K562 (cell line): ENCODE measurements around the gene MOSPD2. TPM values are rescaled to one million over a fixed set of nuclear protein-coding genes. Genes with fewer than 3 reads are reported as not detected.

Experiments used
- ATAC-seq: fragments of 200-7000 bp; cut with Tn5 transposase; 3 replicates; pipeline ENCODE4 v1.9.1; 2020; ENCODE audit warnings: moderate library complexity
- BruUV-seq: library from RNA; stranded (reverse); fragments of 400-500 nt; replicated peaks from 2 replicates; lab custom pipeline; 2021; lab: Mats Ljungman, UMichigan
- CTCF ChIA-PET: fragments of 300-600 bp; formaldehyde crosslinking; extraction: SDS; loops from one replicate; lab custom pipeline; 2021; ENCODE audit warnings: low intra/inter-chr PET ratio; lab: Yijun Ruan, JAX
- POLR2A ChIA-PET: fragments of 300-600, 350-650 bp; sonication (Branson Sonifier 250); formaldehyde crosslinking; extraction: SDS; loops from one replicate; lab custom pipeline; 2021; ENCODE audit warnings: antibody characterized with exemption, inconsistent platforms; lab: Yijun Ruan, JAX
- DNase-seq, 4 experiments: peaks; one replicate each; pipeline versions ENCODE4 v3.0.0 to v3.0.0-alpha.2; 2011 to 2018; ENCODE audit warnings: low spot score in 3 of 4, mixed read lengths in 3 of 4; ENCODE audit errors: extremely low read depth in 1 of 4
- FAIRE-seq: peaks from 2 replicates; lab custom pipeline; 2011; peaks lifted over from hg19 to GRCh38; lab: Jason Lieb, UNC
- H2AFZ ChIP-seq: 2 replicates; pipeline ENCODE4 v1.6.0; 2011; ENCODE audit warnings: low read depth, low read length, control low read depth, inconsistent platforms
- H3K27ac ChIP-seq: fragments of 200-600 bp; 3 replicates; pipeline ENCODE4 v1.8.0; 2011; ENCODE audit warnings: low read depth, mild to moderate bottlenecking, control low read depth, inconsistent platforms, low read length, moderate library complexity, mixed read lengths; ENCODE audit errors: extremely low read depth
- H3K27me3 ChIP-seq, 2 experiments: fragments of 300-600 bp in 1 of 2; 2 replicates in 1 of 2; 3 replicates in 1 of 2; pipeline versions ENCODE4 v1.6.0 to v1.8.0; 2011; ENCODE audit warnings: inconsistent platforms in 2 of 2, low read length in 2 of 2, mild to moderate bottlenecking in 1 of 2, mixed read lengths in 1 of 2, moderate library complexity in 1 of 2; ENCODE audit not compliant: control insufficient read depth in 2 of 2, insufficient read depth in 2 of 2
- H3K36me3 ChIP-seq: fragments of 300-600 bp; 3 replicates; pipeline ENCODE4 v1.8.0; 2011; ENCODE audit warnings: mild to moderate bottlenecking, low read length, inconsistent platforms; ENCODE audit not compliant: control insufficient read depth, insufficient read depth
- H3K4me1 ChIP-seq, 2 experiments: fragments of 200-600 bp in 1 of 2; replicated peaks in 1 of 2; 2 replicates in 1 of 2; 3 replicates in 1 of 2; pipeline versions ENCODE4 v1.5.1 to v1.8.0; 2011; ENCODE audit warnings: inconsistent platforms in 2 of 2, low read length in 2 of 2, mild to moderate bottlenecking in 1 of 2, mixed read lengths in 1 of 2, moderate library complexity in 1 of 2; ENCODE audit not compliant: control insufficient read depth in 2 of 2, insufficient read depth in 2 of 2
- H3K4me2 ChIP-seq: 2 replicates; pipeline ENCODE4 v1.6.1; 2011; ENCODE audit warnings: low read length, control low read depth, inconsistent platforms, mixed read lengths; ENCODE audit not compliant: insufficient read depth
- H3K4me3 ChIP-seq: fragments of 200-600 bp; sonication (generic), shearing (Covaris generic); 2 replicates; pipeline ENCODE4 v1.5.1; 2016; ENCODE audit warnings: control low read depth, inconsistent platforms
- H3K79me2 ChIP-seq: fragments of 200-600 bp; 3 replicates; pipeline ENCODE4 v1.8.0; 2011; ENCODE audit warnings: low read length, inconsistent platforms; ENCODE audit not compliant: control insufficient read depth, insufficient read depth
- H3K9ac ChIP-seq, 2 experiments: 2 replicates each; pipeline versions ENCODE4 v1.6.0 to v1.6.1; 2011; ENCODE audit warnings: low read depth in 2 of 2, low read length in 2 of 2, control low read depth in 1 of 2, inconsistent platforms in 1 of 2, mild to moderate bottlenecking in 1 of 2, mixed read lengths in 1 of 2; ENCODE audit not compliant: insufficient read depth in 1 of 2
- H3K9me1 ChIP-seq: one replicate; pipeline ENCODE4 v1.6.0; 2011; ENCODE audit warnings: inconsistent platforms, mild to moderate bottlenecking, low read length, moderate library complexity; ENCODE audit not compliant: control insufficient read depth, insufficient read depth
- H3K9me3 ChIP-seq: replicated peaks from 2 replicates; pipeline ENCODE4 v1.5.1; 2011; ENCODE audit warnings: low read depth, low read length, inconsistent platforms; ENCODE audit not compliant: control insufficient read depth, insufficient read depth
- H4K20me1 ChIP-seq: replicated peaks from 2 replicates; pipeline ENCODE4 v1.6.1; 2011; ENCODE audit warnings: low read length, inconsistent platforms, mixed read lengths; ENCODE audit not compliant: control insufficient read depth, insufficient read depth
- EHMT2 ChIP-seq: fragments of 450-650 bp; IDR thresholded peaks from 2 replicates; pipeline ENCODE4 v1.6.1; 2018; ENCODE audit warnings: antibody characterized with exemption
- ELF1 ChIP-seq: fragments of 200-800 bp; sonication (Bioruptor generic); IDR thresholded peaks from 2 replicates; pipeline ENCODE4 v1.6.1; 2016; ENCODE audit warnings: missing genetic modification characterization, missing compliant biosample characterization
- PRDM10 ChIP-seq: fragments of 450-650 bp; IDR thresholded peaks from 2 replicates; pipeline ENCODE4 v1.6.1; 2018; ENCODE audit not compliant: partially characterized antibody
- WGBS: fragments of 100-300 bp; shearing (Covaris generic); methylation state at CpG from one replicate; pipeline ENCODE4 v1.1.6; 2016; ENCODE audit warnings: low coverage, mixed read lengths; ENCODE audit not compliant: insufficient coverage; ENCODE audit errors: missing lambda C conversion rate; 5-methylcytosine and 5-hydroxymethylcytosine counted together
- in situ Hi-C: fragments of 300-500 bp; cut with MboI; formaldehyde crosslinking; loops from 4 replicates; pipeline ENCODE4 v1.15.0; 2018; ENCODE audit warnings: inconsistent platforms, mixed read lengths
- intact Hi-C: fragments of 100-400 bp; cut with micrococcal nuclease; formaldehyde crosslinking; loops from 2 replicates; pipeline ENCODE4 v1.14.2; 2022
- polyA plus RNA-seq, 8 experiments: library from polyadenylated mRNA; depleted of rRNA in 4 of 8; stranded (reverse) in 5 of 8; unstranded in 3 of 8; fragments of >200 nt; fragmentation: Nextera tagmentation in 2 of 8; fragmentation: Illumina TruSeq in 1 of 8; extraction: Ambion mirVana in 2 of 8; extraction: Trizol in 1 of 8; gene quantifications; 2 replicates each; pipeline versions ENCODE4 v1.2.1 to v1.2.3, GENCODE V29; 2011 to 2014; ENCODE audit warnings: inconsistent platforms in 1 of 8, missing spikeins in 1 of 8
- total RNA-seq, 7 experiments: library from RNA; depleted of rRNA in 6 of 7; stranded (reverse); fragments of >200 nt in 6 of 7; fragmentation: Illumina TruSeq in 2 of 7; extraction: Trizol in 2 of 7; gene quantifications; 2 replicates each; pipeline versions ENCODE4 v1.2.1 to v1.2.3, GENCODE V29; 2011 to 2021; ENCODE audit warnings: low replicate concordance in 1 of 7

MOSPD2 gene
- total and polyA plus RNA-seq, 9 of the 15 experiments (the other 6 are each of a cell fraction or from before 2014, with no cell fraction given): 3.9 to 12.2 (median 9.2) TPM

GRCh38 chrX:14873676-14874049 lies 442 bp downstream of the MOSPD2 start:
- Histone ChIP-seq H3K36me3 (peaks cover 8% of the 10 kb centered on the region; the same call in 1 of the 3 replicates), H4K20me1 (no peaks in the 10 kb centered on the region), H3K9me3 (no peaks in the 10 kb centered on the region), H3K79me2 (peaks cover 56% of the 10 kb centered on the region), H3K9me1 (no peaks in the 10 kb centered on the region), H3K9ac (peak overlapping the region; percentile 76 to 92), H3K4me2 (peak overlapping the region; percentile 95), H3K27ac (peak overlapping the region; percentile 73), H2AFZ (peak overlapping the region; percentile 84), H3K27me3 (no peaks in the 10 kb centered on the region), H3K4me1 (peaks cover 0 to 3% of the 10 kb centered on the region in 2 experiments; a peak in 2 of 5 replicates), H3K4me3 (peak overlapping the region; percentile 85)
- in situ Hi-C loops (no loop called here), intact Hi-C loops (no loop called here)
- BruUV-seq: TSS peak; percentile 55
- ChIA-PET CTCF (no interaction called here), POLR2A (interaction anchor here (0.6 kb wide), 1 partner anchor 628 kb away, joined by 3 read pairs; no protein-coding TSS in a partner anchor)
- TF ChIP-seq PRDM10: peak; percentile 57
- 0 out of 2 replicates have a peak, but pooled peaks have one; percentile 9 for TF ChIP-seq ELF1
- TF ChIP-seq EHMT2: no peak
- no peak for DNase-seq
- WGBS: 0% methylated on average over 7 of the region's 8 CpGs
- ATAC-seq: no peak
- FAIRE-seq: no peak
